Gastroesophageal sphincter (tissue), 3 donors: Measurements from ENCODE around the gene FANK1.

Source experiments
- CTCF ChIP-seq, 4 experiments: fragments of 200-600 bp in 2 of 4; fragments of 450-650 bp in 2 of 4; sonication (generic) in 1 of 4; IDR thresholded peaks; one replicate each; pipeline ENCODE4 v1.5.1; 2017 to 2019; ENCODE audit warnings: antibody characterized with exemption in 4 of 4, mild to moderate bottlenecking in 2 of 4, moderate library complexity in 2 of 4
- POLR2A ChIP-seq, 2 donors: fragments of 450-650 bp; IDR thresholded peaks; one replicate each; pipeline ENCODE4 v1.6.1; 2017; ENCODE audit warnings: antibody characterized with exemption in 2 of 2, mild to moderate bottlenecking in 2 of 2, moderate library complexity in 1 of 2
- POLR2AphosphoS5 ChIP-seq: sonication (generic); formaldehyde crosslinking; IDR thresholded peaks from one replicate; pipeline ENCODE4 v1.6.1; 2017; ENCODE audit warnings: antibody characterized with exemption

GRCh38 chr10:125961743-125962142 is 65.4 kb downstream of the FANK1 start:
- no peak for TF ChIP-seq POLR2AphosphoS5
- TF ChIP-seq CTCF (IDR thresholded peaks at IDR 0.05), result no peak
- TF ChIP-seq POLR2A (IDR thresholded peaks at IDR 0.05), result no peak
